Pancreas (tissue), 10 donors: ENCODE measurements around the gene CDK5R1. TPM values are rescaled to one million over a fixed set of nuclear protein-coding genes. Genes with fewer than 3 reads are reported as not detected.

ENCODE experiments used
- ATAC-seq, 4 donors: fragments of 200-7000 bp; cut with Tn5 transposase; one replicate each; pipeline versions ENCODE4 v1.8.0 to v1.9.1; 2020; ENCODE audit warnings: mild to moderate bottlenecking in 4 of 4, moderate library complexity in 4 of 4
- DNase-seq, 6 donors: peaks; one replicate each; pipeline ENCODE4 v3.0.0-alpha.2; 2020
- FAIRE-seq: peaks from 2 replicates; lab custom pipeline; 2012; peaks lifted over from hg19 to GRCh38; lab: Jason Lieb, UNC
- H3K27ac ChIP-seq, 4 donors: fragments of 200-600 bp; sonication (generic); 1 replicate in 3 of 4; 2 replicates in 1 of 4; pipeline versions ENCODE4 v1.5.0 to v1.8.0; 2020
- H3K27me3 ChIP-seq, 4 donors: fragments of 200-600 bp; one replicate each; pipeline ENCODE4 v1.8.0; 2021
- H3K36me3 ChIP-seq, 3 donors: fragments of 200-600 bp; sonication (generic) in 1 of 3; one replicate each; pipeline versions ENCODE4 v1.5.0 to v1.8.0; 2020 to 2021
- H3K4me1 ChIP-seq, 3 donors: fragments of 200-600 bp; one replicate each; pipeline ENCODE4 v1.8.0; 2021
- H3K4me3 ChIP-seq, 4 donors: fragments of 200-600 bp; sonication (generic) in 2 of 4; one replicate each; pipeline versions ENCODE4 v1.5.0 to v1.8.0; 2020 to 2021
- H3K9me3 ChIP-seq, 4 donors: fragments of 200-600 bp; one replicate each; pipeline ENCODE4 v1.8.0; 2021
- CTCF ChIP-seq, 4 donors: fragments of 200-600 bp; sonication (generic) in 3 of 4; IDR thresholded peaks; one replicate each; pipeline versions ENCODE4 v1.5.0 to v1.8.0; 2021; ENCODE audit warnings: antibody characterized with exemption in 4 of 4
- WGBS, 2 donors: extraction: QIAGEN DNeasy Blood & Tissue Kit; methylation state at CpG; one replicate each; pipeline ENCODE4 v1.1.7; 2013; 5-methylcytosine and 5-hydroxymethylcytosine counted together
- intact Hi-C, 3 donors: fragments of 100-400 bp; cut with DNase I; formaldehyde crosslinking; loops; one replicate each; pipeline versions ENCODE4 v1.11.1 to v1.14.2; 2022
- polyA plus RNA-seq, 2 donors: library from polyadenylated mRNA; stranded (reverse); fragments of 200-250 nt; gene quantifications; one replicate each; pipeline ENCODE4 v1.2.3, GENCODE V29; 2013
- total RNA-seq, 6 donors: library from RNA; stranded (reverse); fragmentation: NEBNext Ultra II Directional in 4 of 6; extraction: Animal tissue kit (Norgen Biotek cat#: 25700) in 4 of 6; gene quantifications; one replicate each; pipeline versions ENCODE4 v1.2.1 to v1.2.4, GENCODE V29; 2021 to 2023
- donor health status: healthy with polysubstance abuse.
- donor health status: DM: no; HTN: no; CAD: no; lungs with moderate emphysema.
- donor health status: DM: no; HTN: no; CAD: no.
- donor health status: control.
- donor health status: control.
- donor health status: Bipolar disorder and iron deficiency.
- donor health status: DM: yes; HTN: yes; CAD: no.
- donor health status: DM: no; HTN: no; CAD: no.
- donor health status: DM: no; HTN: no; CAD: no.
- donor health status: DM: yes; HTN: yes; CAD: no.

CDK5R1 gene
- total and polyA plus RNA-seq, 8 donors = 0.46 to 5.1 (median 1.0) TPM

DNA sequence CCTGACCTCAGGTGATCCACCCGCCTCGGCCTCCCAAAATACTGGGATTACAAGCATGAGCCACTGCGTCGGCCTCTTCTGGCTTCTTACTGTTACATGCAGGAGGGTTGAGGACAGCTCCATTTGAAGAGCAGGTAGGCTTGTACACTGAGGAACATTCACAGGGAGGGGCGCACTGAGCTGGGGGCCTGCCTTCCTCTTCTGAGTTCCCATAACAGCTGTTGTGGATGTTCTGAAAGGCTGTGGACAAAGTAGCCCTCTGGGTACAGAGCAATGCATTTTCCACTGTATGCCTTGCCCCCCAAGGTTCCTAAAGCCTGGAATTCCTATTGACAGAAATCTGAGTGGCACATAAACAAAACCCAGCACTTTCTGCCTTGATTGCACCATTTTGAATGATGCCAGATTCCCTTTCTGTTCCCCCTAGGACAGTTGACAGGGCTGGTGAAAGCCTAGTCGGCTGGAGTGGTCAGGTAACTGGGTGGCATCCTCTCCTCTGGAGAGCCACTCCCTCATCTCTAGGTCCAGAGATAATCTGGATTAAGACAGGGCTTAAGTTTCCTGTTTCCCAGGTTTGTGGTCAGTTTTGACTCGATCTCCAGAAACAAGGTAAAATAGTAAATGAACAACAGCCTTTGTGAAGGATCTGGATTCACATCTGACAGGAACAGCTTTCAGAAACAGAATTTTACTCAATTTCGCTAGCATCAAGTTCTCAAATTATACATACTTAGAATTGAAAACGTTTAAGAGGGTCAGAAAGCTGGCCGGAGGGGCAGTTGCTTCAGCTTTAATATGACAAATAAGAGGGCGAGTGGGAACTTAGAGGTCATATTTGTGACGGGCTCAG is 1.3 kb upstream of the CDK5R1 start:
- DNase-seq (no peak), ATAC-seq (no peak), FAIRE-seq (no peak)
- intact Hi-C loops = loop anchor here in 1 of 3 donors (10.0 kb wide), 1 partner anchor 269 kb away; no protein-coding TSS in a partner anchor
- TF ChIP-seq CTCF (IDR thresholded peaks at IDR 0.05) = no peak
- Histone ChIP-seq H3K9me3 (no peaks in the 10 kb centered on the region), H3K27ac (peak overlapping the region; percentile 42 to 62 (median 58)), H3K4me3 (peak overlapping the region in 2 of 4 donors; percentile 57 to 61), H3K27me3 (no peaks in the 10 kb centered on the region), H3K36me3 (peaks cover 0 to 16% (median 0%) of the 10 kb centered on the region in 3 donors), H3K4me1 (peaks cover 0 to 10% (median 7%) of the 10 kb centered on the region in 3 donors)
- 59 to 62% methylated on average over 12 of the region's 12 CpGs for WGBS, 2 donors

DNA sequence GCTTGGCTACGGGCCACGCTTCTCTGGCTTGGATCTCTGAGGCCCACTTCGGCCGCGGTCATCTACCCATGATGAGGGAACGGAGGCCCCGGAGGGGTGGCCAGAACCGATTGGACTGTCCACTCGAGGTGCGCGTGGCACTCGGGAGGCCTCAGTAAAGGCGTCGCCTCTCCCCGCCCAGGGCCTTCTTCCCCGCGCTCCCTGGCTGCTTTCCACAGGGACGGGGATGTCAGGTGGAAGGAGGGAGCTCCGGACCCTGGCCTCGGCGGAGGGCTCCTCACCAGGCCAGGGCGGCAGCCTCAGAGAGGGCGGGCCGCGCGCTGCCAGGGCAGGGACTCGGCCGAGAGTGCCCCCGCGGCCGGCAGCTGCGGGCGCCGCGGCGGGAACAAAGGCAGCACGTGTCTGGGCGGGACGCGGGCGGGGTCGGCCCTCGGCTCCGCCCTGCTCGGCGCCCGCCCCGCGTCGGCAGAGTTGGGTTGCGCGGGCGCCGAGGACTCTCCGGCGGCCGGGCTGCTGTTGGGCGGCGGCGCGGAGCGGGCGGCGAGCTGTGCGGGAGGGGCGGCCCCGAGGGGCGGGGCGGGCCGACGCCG is 587 bp upstream of the CDK5R1 start:
- peaks cover 0 to 9% (median 0%) of the 10 kb centered on the region in 3 donors for H3K36me3 ChIP-seq
- peak overlapping the region; percentile 42 to 62 (median 58) for H3K27ac ChIP-seq
- H3K27me3 ChIP-seq = no peaks in the 10 kb centered on the region
- peaks cover 0 to 10% (median 7%) of the 10 kb centered on the region in 3 donors for H3K4me1 ChIP-seq
- no peaks in the 10 kb centered on the region for H3K9me3 ChIP-seq
- ATAC-seq (peak; percentile 82 to 84 (median 82)), FAIRE-seq (no peak), DNase-seq (peak; percentile 63 to 88 (median 74))
- peak overlapping the region; percentile 28 to 61 (median 45) for H3K4me3 ChIP-seq
- WGBS, 2 donors = 3 to 4% methylated on average over 34 to 72 of the region's 72 CpGs
- TF ChIP-seq CTCF (IDR thresholded peaks at IDR 0.05) = no peak
- intact Hi-C loops = loop anchor here in 1 of 3 donors (10.0 kb wide), 1 partner anchor 269 kb away; no protein-coding TSS in a partner anchor

DNA sequence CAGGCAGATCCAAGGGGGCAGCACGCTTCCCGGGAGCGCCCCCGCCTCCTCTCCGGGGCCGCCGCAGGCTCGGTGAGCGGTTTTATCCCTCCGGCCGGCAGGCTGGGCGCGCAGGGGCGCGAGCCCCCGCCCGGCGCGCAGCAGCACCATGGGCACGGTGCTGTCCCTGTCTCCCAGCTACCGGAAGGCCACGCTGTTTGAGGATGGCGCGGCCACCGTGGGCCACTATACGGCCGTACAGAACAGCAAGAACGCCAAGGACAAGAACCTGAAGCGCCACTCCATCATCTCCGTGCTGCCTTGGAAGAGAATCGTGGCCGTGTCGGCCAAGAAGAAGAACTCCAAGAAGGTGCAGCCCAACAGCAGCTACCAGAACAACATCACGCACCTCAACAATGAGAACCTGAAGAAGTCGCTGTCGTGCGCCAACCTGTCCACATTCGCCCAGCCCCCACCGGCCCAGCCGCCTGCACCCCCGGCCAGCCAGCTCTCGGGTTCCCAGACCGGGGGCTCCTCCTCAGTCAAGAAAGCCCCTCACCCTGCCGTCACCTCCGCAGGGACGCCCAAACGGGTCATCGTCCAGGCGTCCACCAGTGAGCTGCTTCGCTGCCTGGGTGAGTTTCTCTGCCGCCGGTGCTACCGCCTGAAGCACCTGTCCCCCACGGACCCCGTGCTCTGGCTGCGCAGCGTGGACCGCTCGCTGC is 832 bp downstream of the CDK5R1 start:
- H3K4me3 ChIP-seq = peak overlapping the region; percentile 28 to 61 (median 51)
- peaks cover 0 to 10% (median 7%) of the 10 kb centered on the region in 3 donors for H3K4me1 ChIP-seq
- H3K9me3 ChIP-seq = no peaks in the 10 kb centered on the region
- no peak overlapping the region for H3K27ac ChIP-seq
- WGBS, 2 donors = 35 to 54% methylated on average over 42 to 59 of the region's 59 CpGs
- no peaks in the 10 kb centered on the region for H3K27me3 ChIP-seq
- intact Hi-C loops = loop anchor here in 1 of 3 donors (10.0 kb wide), 1 partner anchor 267 kb away; no protein-coding TSS in a partner anchor
- peak in 1 of 4 donors; percentile 4 for ATAC-seq
- no peak for FAIRE-seq
- no peak for TF ChIP-seq CTCF (IDR thresholded peaks at IDR 0.05)
- DNase-seq = peak in 3 of 6 donors; percentile 31 to 77 (median 53)
- H3K36me3 ChIP-seq = no peaks in the 10 kb centered on the region

DNA sequence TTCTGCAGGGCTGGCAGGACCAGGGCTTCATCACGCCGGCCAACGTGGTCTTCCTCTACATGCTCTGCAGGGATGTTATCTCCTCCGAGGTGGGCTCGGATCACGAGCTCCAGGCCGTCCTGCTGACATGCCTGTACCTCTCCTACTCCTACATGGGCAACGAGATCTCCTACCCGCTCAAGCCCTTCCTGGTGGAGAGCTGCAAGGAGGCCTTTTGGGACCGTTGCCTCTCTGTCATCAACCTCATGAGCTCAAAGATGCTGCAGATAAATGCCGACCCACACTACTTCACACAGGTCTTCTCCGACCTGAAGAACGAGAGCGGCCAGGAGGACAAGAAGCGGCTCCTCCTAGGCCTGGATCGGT is 1.4 kb downstream of the CDK5R1 start:
- H3K27ac ChIP-seq = no peak overlapping the region
- peaks cover 0 to 8% (median 6%) of the 10 kb centered on the region in 3 donors for H3K4me1 ChIP-seq
- ATAC-seq (no peak), DNase-seq (no peak), FAIRE-seq (no peak)
- WGBS, 2 donors = 94% methylated on average over 16 of the region's 16 CpGs
- no peak for TF ChIP-seq CTCF (IDR thresholded peaks at IDR 0.05)
- intact Hi-C loops = loop anchor here in 1 of 3 donors (10.0 kb wide), 1 partner anchor 267 kb away; no protein-coding TSS in a partner anchor
- H3K9me3 ChIP-seq = no peaks in the 10 kb centered on the region
- H3K27me3 ChIP-seq = no peaks in the 10 kb centered on the region
- H3K4me3 ChIP-seq = peak overlapping the region in 1 of 4 donors; percentile 61
- no peaks in the 10 kb centered on the region for H3K36me3 ChIP-seq
